Muscle layer of duodenum (tissue), 2 donors: Measurements from ENCODE around the gene OGN.

ENCODE experiments used
- H3K27ac ChIP-seq: one replicate; pipeline ENCODE4 v1.7.0; 2013; ENCODE audit warnings: mild to moderate bottlenecking, low read length
- H3K27me3 ChIP-seq: one replicate; pipeline ENCODE4 v1.7.0; 2013; ENCODE audit warnings: low read depth, mild to moderate bottlenecking, control low read depth, low read length
- H3K36me3 ChIP-seq, 2 donors: one replicate each; pipeline ENCODE4 v1.7.0; 2013; ENCODE audit warnings: low read length in 2 of 2, control low read depth in 1 of 2, mild to moderate bottlenecking in 1 of 2; ENCODE audit not compliant: insufficient read depth in 2 of 2, control insufficient read depth in 1 of 2
- H3K4me1 ChIP-seq, 2 donors: one replicate each; pipeline ENCODE4 v1.7.0; 2013; ENCODE audit warnings: low read length in 2 of 2, mild to moderate bottlenecking in 2 of 2, control low read depth in 1 of 2, moderate library complexity in 1 of 2; ENCODE audit not compliant: insufficient read depth in 2 of 2, control insufficient read depth in 1 of 2
- H3K4me3 ChIP-seq, 2 donors: one replicate each; pipeline ENCODE4 v1.7.0; 2013; ENCODE audit warnings: low read length in 2 of 2, low read depth in 1 of 2, mild to moderate bottlenecking in 1 of 2
- H3K9me3 ChIP-seq, 2 donors: one replicate each; pipeline ENCODE4 v1.7.0; 2013; ENCODE audit warnings: low read length in 2 of 2, control low read depth in 1 of 2, mild to moderate bottlenecking in 1 of 2; ENCODE audit not compliant: control insufficient read depth in 1 of 2
- donor health status: healthy.

The OGN gene

DNA sequence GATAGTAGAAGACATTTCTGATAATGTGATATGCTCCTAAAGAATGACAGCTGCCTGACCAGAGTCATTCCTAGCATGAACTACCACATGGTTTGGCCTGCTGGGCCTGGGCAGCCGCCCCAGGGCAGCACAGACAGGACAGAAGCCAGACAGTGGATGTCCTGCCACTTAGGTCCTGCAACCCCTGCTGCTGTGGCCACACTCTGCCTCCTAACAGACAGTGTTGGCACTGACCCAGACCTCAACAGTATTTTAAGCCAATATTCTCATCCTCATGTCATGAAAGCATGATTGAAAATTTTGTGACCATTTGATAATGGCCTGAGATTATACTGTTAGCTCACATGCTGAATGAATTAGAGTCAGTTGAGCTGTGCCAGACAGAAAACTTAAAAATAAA is 62.8 kb downstream of the OGN start:
- Histone ChIP-seq H3K27me3 (no peaks in the 10 kb centered on the region), H3K4me3 (no peak overlapping the region), H3K9me3 (no peaks in the 10 kb centered on the region), H3K4me1 (peaks cover 0 to 8% of the 10 kb centered on the region in 2 donors), H3K36me3 (peaks cover 0 to 7% of the 10 kb centered on the region in 2 donors), H3K27ac (no peak overlapping the region)

- no peaks in the 10 kb centered on the region for H3K9me3 ChIP-seq
- no peaks in the 10 kb centered on the region for H3K4me1 ChIP-seq
- H3K36me3 ChIP-seq = peaks cover 0 to under 1% of the 10 kb centered on the region in 2 donors
- H3K4me3 ChIP-seq = no peak overlapping the region
- no peak overlapping the region for H3K27ac ChIP-seq
- no peaks in the 10 kb centered on the region for H3K27me3 ChIP-seq
Measured at GRCh38 chr9:92333282-92333634, 71.1 kb downstream of the OGN start.
